GM18868 (cell line): ENCODE data around the gene ADARB2.

Experiments used
- ATAC-seq: cut with Tn5 transposase; IDR thresholded peaks from one replicate; pipeline ENCODE4 v1.9.1; 2021; ENCODE audit warnings: mild to moderate bottlenecking, moderate library complexity; ENCODE audit not compliant: unreplicated experiment

The ADARB2 gene

GRCh38 chr10:1301143-1301542 lies 436.2 kb downstream of the ADARB2 start:
- ATAC-seq: no peak

GRCh38 chr10:1300218-1300617 lies 437.1 kb downstream of the ADARB2 start:
- no peak for ATAC-seq

- peak; percentile 45 for ATAC-seq
Observed at GRCh38 chr10:1299041-1299726, 438.1 kb downstream of the ADARB2 start.

GRCh38 chr10:1297566-1298301 lies 439.6 kb downstream of the ADARB2 start:
- ATAC-seq: no peak

- ATAC-seq: no peak
Observed at GRCh38 chr10:1295756-1296480, 441.4 kb downstream of the ADARB2 start.

- no peak for ATAC-seq
Observed at GRCh38 chr10:1294748-1295147, 442.6 kb downstream of the ADARB2 start.

GRCh38 chr10:1293636-1294435 lies 443.5 kb downstream of the ADARB2 start:
- no peak for ATAC-seq

GRCh38 chr10:1293157-1293556 lies 444.2 kb downstream of the ADARB2 start:
- ATAC-seq: no peak

GRCh38 chr10:1292611-1293031 lies 444.7 kb downstream of the ADARB2 start:
- ATAC-seq: no peak

- ATAC-seq: no peak
Observed at GRCh38 chr10:1291178-1292090, 445.9 kb downstream of the ADARB2 start.

- ATAC-seq: no peak
Observed at GRCh38 chr10:1290071-1290471, 447.3 kb downstream of the ADARB2 start.

GRCh38 chr10:1289591-1289990 lies 447.7 kb downstream of the ADARB2 start:
- no peak for ATAC-seq

- no peak for ATAC-seq
Observed at GRCh38 chr10:1287971-1288401, 449.3 kb downstream of the ADARB2 start.

- no peak for ATAC-seq
Observed at GRCh38 chr10:1287487-1287886, 449.8 kb downstream of the ADARB2 start.

GRCh38 chr10:1284076-1284475 lies 453.2 kb downstream of the ADARB2 start:
- ATAC-seq: no peak

GRCh38 chr10:1281405-1281782 lies 455.9 kb downstream of the ADARB2 start:
- ATAC-seq: no peak

GRCh38 chr10:1280466-1281404 lies 456.6 kb downstream of the ADARB2 start:
- no peak for ATAC-seq

- ATAC-seq: no peak
Observed at GRCh38 chr10:1278306-1278705, 459.0 kb downstream of the ADARB2 start.
